ENCODE data around the gene SRGAP1.

Gene SRGAP1

DNA sequence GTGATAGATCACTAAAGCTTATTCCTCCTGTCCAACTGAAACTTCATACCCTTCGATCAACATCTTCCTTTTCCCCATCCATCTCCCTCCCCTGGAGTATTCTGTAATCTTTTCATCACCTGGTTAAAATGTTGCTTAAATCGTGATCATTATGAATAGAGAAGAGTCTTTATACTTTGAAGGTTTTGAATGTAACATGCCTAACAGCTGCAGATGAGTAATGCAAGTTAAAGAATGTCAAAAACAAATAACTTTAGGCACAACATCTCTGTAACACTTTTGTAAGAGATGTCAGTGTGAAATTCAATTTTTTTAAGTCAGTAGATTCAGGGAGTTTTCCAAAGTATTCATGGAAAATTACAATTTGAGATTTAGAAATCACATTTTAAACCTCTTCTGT, 39.8 kb upstream of the SRGAP1 start:
- no peak for DNase-seq (ENCODE audit: low read depth in 1 of 2, low spot score in 1 of 2)
- Histone ChIP-seq H3K4me3 (replicated peaks; ENCODE audit: insufficient read depth, low read length) (no peak overlapping the region), H3K27ac (replicated peaks) (no peak overlapping the region), H3K27me3 (ENCODE audit: insufficient read depth, poor library complexity, severe bottlenecking) (no peaks in the 10 kb centered on the region)
- no peak for TF ChIP-seq GABPA (IDR thresholded peaks at IDR 0.05; ENCODE audit: low read depth)
- TF ChIP-seq SPI1 (IDR thresholded peaks at IDR 0.05; ENCODE audit: borderline replicate concordance, low read depth) = no peak
- TF ChIP-seq POLR2AphosphoS5 (IDR thresholded peaks at IDR 0.05; ENCODE audit: low read depth) = no peak
- TF ChIP-seq, protein P1, sequence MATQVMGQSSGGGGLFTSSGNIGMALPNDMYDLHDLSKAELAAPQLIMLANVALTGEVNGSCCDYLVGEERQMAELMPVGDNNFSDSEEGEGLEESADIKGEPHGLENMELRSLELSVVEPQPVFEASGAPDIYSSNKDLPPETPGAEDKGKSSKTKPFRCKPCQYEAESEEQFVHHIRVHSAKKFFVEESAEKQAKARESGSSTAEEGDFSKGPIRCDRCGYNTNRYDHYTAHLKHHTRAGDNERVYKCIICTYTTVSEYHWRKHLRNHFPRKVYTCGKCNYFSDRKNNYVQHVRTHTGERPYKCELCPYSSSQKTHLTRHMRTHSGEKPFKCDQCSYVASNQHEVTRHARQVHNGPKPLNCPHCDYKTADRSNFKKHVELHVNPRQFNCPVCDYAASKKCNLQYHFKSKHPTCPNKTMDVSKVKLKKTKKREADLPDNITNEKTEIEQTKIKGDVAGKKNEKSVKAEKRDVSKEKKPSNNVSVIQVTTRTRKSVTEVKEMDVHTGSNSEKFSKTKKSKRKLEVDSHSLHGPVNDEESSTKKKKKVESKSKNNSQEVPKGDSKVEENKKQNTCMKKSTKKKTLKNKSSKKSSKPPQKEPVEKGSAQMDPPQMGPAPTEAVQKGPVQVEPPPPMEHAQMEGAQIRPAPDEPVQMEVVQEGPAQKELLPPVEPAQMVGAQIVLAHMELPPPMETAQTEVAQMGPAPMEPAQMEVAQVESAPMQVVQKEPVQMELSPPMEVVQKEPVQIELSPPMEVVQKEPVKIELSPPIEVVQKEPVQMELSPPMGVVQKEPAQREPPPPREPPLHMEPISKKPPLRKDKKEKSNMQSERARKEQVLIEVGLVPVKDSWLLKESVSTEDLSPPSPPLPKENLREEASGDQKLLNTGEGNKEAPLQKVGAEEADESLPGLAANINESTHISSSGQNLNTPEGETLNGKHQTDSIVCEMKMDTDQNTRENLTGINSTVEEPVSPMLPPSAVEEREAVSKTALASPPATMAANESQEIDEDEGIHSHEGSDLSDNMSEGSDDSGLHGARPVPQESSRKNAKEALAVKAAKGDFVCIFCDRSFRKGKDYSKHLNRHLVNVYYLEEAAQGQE (IDR thresholded peaks at IDR 0.05; ENCODE audit: insufficient replicate concordance, low read depth) = no peak
- TF ChIP-seq, protein P2, sequence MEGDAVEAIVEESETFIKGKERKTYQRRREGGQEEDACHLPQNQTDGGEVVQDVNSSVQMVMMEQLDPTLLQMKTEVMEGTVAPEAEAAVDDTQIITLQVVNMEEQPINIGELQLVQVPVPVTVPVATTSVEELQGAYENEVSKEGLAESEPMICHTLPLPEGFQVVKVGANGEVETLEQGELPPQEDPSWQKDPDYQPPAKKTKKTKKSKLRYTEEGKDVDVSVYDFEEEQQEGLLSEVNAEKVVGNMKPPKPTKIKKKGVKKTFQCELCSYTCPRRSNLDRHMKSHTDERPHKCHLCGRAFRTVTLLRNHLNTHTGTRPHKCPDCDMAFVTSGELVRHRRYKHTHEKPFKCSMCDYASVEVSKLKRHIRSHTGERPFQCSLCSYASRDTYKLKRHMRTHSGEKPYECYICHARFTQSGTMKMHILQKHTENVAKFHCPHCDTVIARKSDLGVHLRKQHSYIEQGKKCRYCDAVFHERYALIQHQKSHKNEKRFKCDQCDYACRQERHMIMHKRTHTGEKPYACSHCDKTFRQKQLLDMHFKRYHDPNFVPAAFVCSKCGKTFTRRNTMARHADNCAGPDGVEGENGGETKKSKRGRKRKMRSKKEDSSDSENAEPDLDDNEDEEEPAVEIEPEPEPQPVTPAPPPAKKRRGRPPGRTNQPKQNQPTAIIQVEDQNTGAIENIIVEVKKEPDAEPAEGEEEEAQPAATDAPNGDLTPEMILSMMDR (IDR thresholded peaks at IDR 0.05; ENCODE audit: insufficient read depth, low read length) = no peak

DNA sequence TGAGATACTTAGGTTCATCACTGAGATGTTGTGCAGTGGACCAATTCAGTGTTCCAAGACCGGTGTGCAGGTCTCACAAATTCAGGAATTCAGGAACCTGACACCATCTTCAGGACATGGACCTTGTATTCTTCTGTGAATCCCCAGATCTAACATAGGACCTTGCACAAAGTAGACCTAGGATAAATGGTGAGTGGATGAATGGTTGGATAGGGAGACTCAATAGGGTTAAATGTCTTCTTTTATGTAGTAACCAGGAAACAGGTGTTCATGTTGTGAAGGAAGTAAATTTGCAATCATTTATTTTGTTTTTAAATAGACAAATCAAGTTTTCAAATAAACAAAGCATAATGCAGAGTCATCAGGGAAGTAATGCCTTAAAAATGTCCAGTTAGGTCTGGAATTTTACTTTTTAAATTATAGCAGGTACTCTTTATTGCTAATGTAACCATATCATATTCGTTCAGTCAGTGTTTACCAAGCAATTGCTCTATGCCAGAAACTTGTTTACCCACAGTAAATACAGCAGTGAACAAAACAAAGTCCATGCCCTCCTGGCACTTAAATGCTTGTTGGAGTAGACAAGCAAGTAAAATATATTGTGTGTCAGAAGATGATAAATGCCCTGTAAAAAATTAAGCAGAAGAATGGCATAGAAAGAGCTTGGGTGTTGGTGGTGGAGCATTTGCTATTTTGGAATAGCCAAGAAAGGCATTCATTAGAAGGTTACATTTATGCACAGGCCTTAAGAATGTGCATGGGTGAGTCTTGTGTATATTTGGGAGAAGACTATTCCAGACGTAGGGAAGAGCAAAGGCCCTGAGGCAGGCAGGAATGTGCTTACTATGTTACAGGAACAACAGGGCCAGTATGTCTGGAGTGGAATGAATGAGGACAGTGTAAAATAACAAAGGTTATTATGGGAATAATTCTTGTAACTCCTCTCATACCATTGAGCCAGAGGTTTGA, 38.5 kb upstream of the SRGAP1 start:
- TF ChIP-seq, protein P1 (IDR thresholded peaks at IDR 0.05; ENCODE audit: insufficient replicate concordance, low read depth) = no peak
- TF ChIP-seq GABPA (IDR thresholded peaks at IDR 0.05; ENCODE audit: low read depth) (no peak), POLR2AphosphoS5 (IDR thresholded peaks at IDR 0.05; ENCODE audit: low read depth) (no peak), SPI1 (IDR thresholded peaks at IDR 0.05; ENCODE audit: borderline replicate concordance, low read depth) (no peak)
- TF ChIP-seq, protein P2 (IDR thresholded peaks at IDR 0.05; ENCODE audit: insufficient read depth, low read length) = no peak
- Histone ChIP-seq H3K27ac (replicated peaks) (no peak overlapping the region), H3K27me3 (ENCODE audit: insufficient read depth, poor library complexity, severe bottlenecking) (no peaks in the 10 kb centered on the region), H3K4me3 (replicated peaks; ENCODE audit: insufficient read depth, low read length) (no peak overlapping the region)
- DNase-seq (ENCODE audit: low read depth in 1 of 2, low spot score in 1 of 2) = no peak

DNA sequence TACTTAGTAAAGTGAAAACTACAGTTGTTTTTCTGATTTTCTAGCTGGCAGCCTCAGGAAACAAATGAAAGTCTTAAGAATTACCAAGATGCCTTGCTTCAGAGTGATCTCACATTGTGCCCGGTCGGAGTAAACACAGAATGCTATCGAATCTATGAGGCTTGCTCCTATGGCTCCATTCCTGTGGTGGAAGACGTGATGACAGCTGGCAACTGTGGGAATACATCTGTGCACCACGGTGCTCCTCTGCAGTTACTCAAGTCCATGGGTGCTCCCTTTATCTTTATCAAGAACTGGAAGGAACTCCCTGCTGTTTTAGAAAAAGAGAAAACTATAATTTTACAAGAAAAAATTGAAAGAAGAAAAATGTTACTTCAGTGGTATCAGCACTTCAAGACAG, 35.9 kb upstream of the SRGAP1 start:
- no peaks in the 10 kb centered on the region for H3K27me3 ChIP-seq (ENCODE audit: insufficient read depth, poor library complexity, severe bottlenecking)
- DNase-seq (ENCODE audit: low read depth in 1 of 2, low spot score in 1 of 2) = no peak
- TF ChIP-seq POLR2AphosphoS5 (IDR thresholded peaks at IDR 0.05; ENCODE audit: low read depth) = no peak
- TF ChIP-seq, protein P1 (IDR thresholded peaks at IDR 0.05; ENCODE audit: insufficient replicate concordance, low read depth) = no peak
- TF ChIP-seq, protein P2 (IDR thresholded peaks at IDR 0.05; ENCODE audit: insufficient read depth, low read length) = no peak
- TF ChIP-seq GABPA (IDR thresholded peaks at IDR 0.05; ENCODE audit: low read depth) = no peak
- no peak for TF ChIP-seq SPI1 (IDR thresholded peaks at IDR 0.05; ENCODE audit: borderline replicate concordance, low read depth)

More for the DNA sequence above, 35.9 kb upstream of the SRGAP1 start:
- Histone ChIP-seq H3K4me3 (replicated peaks; ENCODE audit: insufficient read depth, low read length) (no peak overlapping the region), H3K27ac (replicated peaks) (no peak overlapping the region)

All from HL-60 (cell line).